ENCODE data around the gene ZNF714. TPM values are rescaled to one million over a fixed set of nuclear protein-coding genes. Genes with fewer than 3 reads are reported as not detected.

ZNF714 gene
- total RNA-seq, 1 experiment from 2014 or later, result 13.2 TPM

GRCh38 chr19:21133633-21134032 lies 51.6 kb downstream of the ZNF714 start:
- Mint-ChIP-seq H3K27ac (ENCODE audit: unreplicated experiment) (no peak overlapping the region), H3K36me3 (ENCODE audit: insufficient read depth, unreplicated experiment) (no peaks in the 10 kb centered on the region), H3K27me3 (ENCODE audit: insufficient read depth, unreplicated experiment) (no peaks in the 10 kb centered on the region), H3K9me3 (ENCODE audit: unreplicated experiment) (peaks cover 25% of the 10 kb centered on the region), H3K4me1 (ENCODE audit: low read depth, unreplicated experiment) (no peaks in the 10 kb centered on the region), H3K4me3 (ENCODE audit: unreplicated experiment) (no peak overlapping the region)
- no peaks in the 10 kb centered on the region for H3K27me3 ChIP-seq (replicated peaks; ENCODE audit: control insufficient read depth, insufficient read depth, low read length)
- no peaks in the 10 kb centered on the region for H3K4me1 ChIP-seq
- ChIA-PET CTCF (no interaction called here), POLR2A (no interaction called here)
- H3K9me3 ChIP-seq, result no peaks in the 10 kb centered on the region
- no peak for DNase-seq
- TF ChIP-seq CTCF (IDR thresholded peaks at IDR 0.05; ENCODE audit: insufficient read depth in 1 of 2, low read depth in 1 of 2, low read length in 1 of 2, severe bottlenecking in 1 of 2, unreplicated experiment in 1 of 2), result no peak
- BruUV-seq (replicated peaks), result no TSS peak
- intact Hi-C loops (cut with micrococcal nuclease; ENCODE audit: unreplicated experiment), result no loop called here
- no peak overlapping the region for H3K4me3 ChIP-seq (ENCODE audit: low read depth, low read length)
- H3K36me3 ChIP-seq (ENCODE audit: control insufficient read depth, insufficient read depth, low read length), result no peaks in the 10 kb centered on the region

GRCh38 chr19:21134934-21135366 lies 52.9 kb downstream of the ZNF714 start:
- ChIA-PET POLR2A (no interaction called here), CTCF (no interaction called here)
- Mint-ChIP-seq H3K27me3 (ENCODE audit: insufficient read depth, unreplicated experiment) (no peaks in the 10 kb centered on the region), H3K4me1 (ENCODE audit: low read depth, unreplicated experiment) (no peaks in the 10 kb centered on the region), H3K4me3 (ENCODE audit: unreplicated experiment) (no peak overlapping the region), H3K9me3 (ENCODE audit: unreplicated experiment) (peaks cover 18% of the 10 kb centered on the region), H3K27ac (ENCODE audit: unreplicated experiment) (no peak overlapping the region), H3K36me3 (ENCODE audit: insufficient read depth, unreplicated experiment) (no peaks in the 10 kb centered on the region)
- TF ChIP-seq CTCF (IDR thresholded peaks at IDR 0.05; ENCODE audit: insufficient read depth in 1 of 2, low read depth in 1 of 2, low read length in 1 of 2, severe bottlenecking in 1 of 2, unreplicated experiment in 1 of 2), result no peak
- Histone ChIP-seq H3K9me3 (no peaks in the 10 kb centered on the region), H3K4me3 (ENCODE audit: low read depth, low read length) (no peak overlapping the region), H3K4me1 (no peaks in the 10 kb centered on the region), H3K27me3 (replicated peaks; ENCODE audit: control insufficient read depth, insufficient read depth, low read length) (no peaks in the 10 kb centered on the region), H3K36me3 (ENCODE audit: control insufficient read depth, insufficient read depth, low read length) (no peaks in the 10 kb centered on the region)
- intact Hi-C loops (cut with micrococcal nuclease; ENCODE audit: unreplicated experiment), result no loop called here
- BruUV-seq (replicated peaks), result no TSS peak
- no peak for DNase-seq

- DNase-seq, result no peak
- intact Hi-C loops (cut with micrococcal nuclease; ENCODE audit: unreplicated experiment), result no loop called here
- Histone ChIP-seq H3K36me3 (ENCODE audit: control insufficient read depth, insufficient read depth, low read length) (no peaks in the 10 kb centered on the region), H3K27me3 (replicated peaks; ENCODE audit: control insufficient read depth, insufficient read depth, low read length) (no peaks in the 10 kb centered on the region), H3K4me3 (ENCODE audit: low read depth, low read length) (no peak overlapping the region), H3K4me1 (no peaks in the 10 kb centered on the region), H3K9me3 (no peaks in the 10 kb centered on the region)
- Mint-ChIP-seq H3K27ac (ENCODE audit: unreplicated experiment) (no peak overlapping the region), H3K36me3 (ENCODE audit: insufficient read depth, unreplicated experiment) (no peaks in the 10 kb centered on the region), H3K4me1 (ENCODE audit: low read depth, unreplicated experiment) (no peaks in the 10 kb centered on the region), H3K27me3 (ENCODE audit: insufficient read depth, unreplicated experiment) (no peaks in the 10 kb centered on the region), H3K9me3 (ENCODE audit: unreplicated experiment) (peaks cover 18% of the 10 kb centered on the region), H3K4me3 (ENCODE audit: unreplicated experiment) (no peak overlapping the region)
- ChIA-PET POLR2A (no interaction called here), CTCF (no interaction called here)
- TF ChIP-seq CTCF (IDR thresholded peaks at IDR 0.05; ENCODE audit: insufficient read depth in 1 of 2, low read depth in 1 of 2, low read length in 1 of 2, severe bottlenecking in 1 of 2, unreplicated experiment in 1 of 2), result no peak
- no TSS peak for BruUV-seq (replicated peaks)
Observed at GRCh38 chr19:21135433-21135832, 53.4 kb downstream of the ZNF714 start.
